ENCODE measurements around the gene LHFPL2.

GRCh38 chr5:78574131-78574673, 74.4 kb downstream of the LHFPL2 start:
- no peak for TF ChIP-seq CTCF (IDR thresholded peaks at IDR 0.05)
- no peak for TF ChIP-seq EZH2 (IDR thresholded peaks at IDR 0.05; ENCODE audit: borderline replicate concordance, insufficient read depth, low read depth, low read length, poor library complexity, severe bottlenecking)
